ENCODE results near the gene KREMEN1.

KREMEN1 gene

GRCh38 chr22:29095459-29095858, 22.6 kb downstream of the KREMEN1 start:
- TF ChIP-seq GATA3 (IDR thresholded peaks at IDR 0.05; ENCODE audit: low read depth, low read length) (no peak), GATA2 (IDR thresholded peaks at IDR 0.05; ENCODE audit: low read depth, low read length) (no peak)

- TF ChIP-seq GATA2 (IDR thresholded peaks at IDR 0.05; ENCODE audit: low read depth, low read length) (no peak), GATA3 (IDR thresholded peaks at IDR 0.05; ENCODE audit: low read depth, low read length) (no peak)
Observed at GRCh38 chr22:29096736-29097669, 24.2 kb downstream of the KREMEN1 start.

- TF ChIP-seq GATA3 (IDR thresholded peaks at IDR 0.05; ENCODE audit: low read depth, low read length) (no peak), GATA2 (IDR thresholded peaks at IDR 0.05; ENCODE audit: low read depth, low read length) (no peak)
Observed at GRCh38 chr22:29098296-29098695, 25.5 kb downstream of the KREMEN1 start.

- TF ChIP-seq GATA2 (IDR thresholded peaks at IDR 0.05; ENCODE audit: low read depth, low read length) (no peak), GATA3 (IDR thresholded peaks at IDR 0.05; ENCODE audit: low read depth, low read length) (no peak)
Observed at GRCh38 chr22:29102300-29102699, 29.5 kb downstream of the KREMEN1 start.

- TF ChIP-seq GATA2 (IDR thresholded peaks at IDR 0.05; ENCODE audit: low read depth, low read length) (no peak), GATA3 (IDR thresholded peaks at IDR 0.05; ENCODE audit: low read depth, low read length) (no peak)
Observed at GRCh38 chr22:29103121-29103520, 30.3 kb downstream of the KREMEN1 start.

- no peak for TF ChIP-seq GATA2 (IDR thresholded peaks at IDR 0.05; ENCODE audit: low read depth, low read length)
- TF ChIP-seq GATA3 (IDR thresholded peaks at IDR 0.05; ENCODE audit: low read depth, low read length), result no peak
Observed at GRCh38 chr22:29105468-29105867, 32.6 kb downstream of the KREMEN1 start.

GRCh38 chr22:29106839-29107238, 34.0 kb downstream of the KREMEN1 start:
- TF ChIP-seq GATA2 (IDR thresholded peaks at IDR 0.05; ENCODE audit: low read depth, low read length) (no peak), GATA3 (IDR thresholded peaks at IDR 0.05; ENCODE audit: low read depth, low read length) (no peak)

- TF ChIP-seq GATA3 (IDR thresholded peaks at IDR 0.05; ENCODE audit: low read depth, low read length), result no peak
Observed at GRCh38 chr22:29108137-29108536, 35.3 kb downstream of the KREMEN1 start.

GRCh38 chr22:29109822-29110221, 37.0 kb downstream of the KREMEN1 start:
- TF ChIP-seq GATA2 (IDR thresholded peaks at IDR 0.05; ENCODE audit: low read depth, low read length) (no peak), GATA3 (IDR thresholded peaks at IDR 0.05; ENCODE audit: low read depth, low read length) (no peak)

- TF ChIP-seq GATA3 (IDR thresholded peaks at IDR 0.05; ENCODE audit: low read depth, low read length), result no peak
- TF ChIP-seq GATA2 (IDR thresholded peaks at IDR 0.05; ENCODE audit: low read depth, low read length), result no peak
Observed at GRCh38 chr22:29110946-29111345, 38.1 kb downstream of the KREMEN1 start.

- TF ChIP-seq GATA2 (IDR thresholded peaks at IDR 0.05; ENCODE audit: low read depth, low read length) (no peak), GATA3 (IDR thresholded peaks at IDR 0.05; ENCODE audit: low read depth, low read length) (no peak)
Observed at GRCh38 chr22:29112121-29112520, 39.3 kb downstream of the KREMEN1 start.

- TF ChIP-seq GATA2 (IDR thresholded peaks at IDR 0.05; ENCODE audit: low read depth, low read length) (no peak), GATA3 (IDR thresholded peaks at IDR 0.05; ENCODE audit: low read depth, low read length) (no peak)
Observed at GRCh38 chr22:29112681-29113080, 39.8 kb downstream of the KREMEN1 start.

- TF ChIP-seq GATA3 (IDR thresholded peaks at IDR 0.05; ENCODE audit: low read depth, low read length), result no peak
- TF ChIP-seq GATA2 (IDR thresholded peaks at IDR 0.05; ENCODE audit: low read depth, low read length), result no peak
Observed at GRCh38 chr22:29113319-29113718, 40.5 kb downstream of the KREMEN1 start.

- no peak for TF ChIP-seq GATA2 (IDR thresholded peaks at IDR 0.05; ENCODE audit: low read depth, low read length)
- TF ChIP-seq GATA3 (IDR thresholded peaks at IDR 0.05; ENCODE audit: low read depth, low read length), result no peak
Observed at GRCh38 chr22:29114392-29114791, 41.6 kb downstream of the KREMEN1 start.

GRCh38 chr22:29115682-29116288, 43.0 kb downstream of the KREMEN1 start:
- TF ChIP-seq GATA2 (IDR thresholded peaks at IDR 0.05; ENCODE audit: low read depth, low read length) (no peak), GATA3 (IDR thresholded peaks at IDR 0.05; ENCODE audit: low read depth, low read length) (no peak)

All from SH-SY5Y (cell line).